GM10266 (cell line): Measurements from ENCODE around the gene HPS4.

ENCODE experiments used
- DNase-seq: peaks from one replicate; pipeline ENCODE4 v3.0.0; 2012; ENCODE audit errors: extremely low spot score
- TF ChIP-seq, protein P1 (sequence below): IDR thresholded peaks from 2 replicates; pipeline ENCODE4 v1.5.1; 2012; ENCODE audit warnings: mild to moderate bottlenecking, low read depth; ENCODE audit not compliant: control insufficient read depth, insufficient read depth; ENCODE audit errors: missing control alignments

Gene HPS4

DNA sequence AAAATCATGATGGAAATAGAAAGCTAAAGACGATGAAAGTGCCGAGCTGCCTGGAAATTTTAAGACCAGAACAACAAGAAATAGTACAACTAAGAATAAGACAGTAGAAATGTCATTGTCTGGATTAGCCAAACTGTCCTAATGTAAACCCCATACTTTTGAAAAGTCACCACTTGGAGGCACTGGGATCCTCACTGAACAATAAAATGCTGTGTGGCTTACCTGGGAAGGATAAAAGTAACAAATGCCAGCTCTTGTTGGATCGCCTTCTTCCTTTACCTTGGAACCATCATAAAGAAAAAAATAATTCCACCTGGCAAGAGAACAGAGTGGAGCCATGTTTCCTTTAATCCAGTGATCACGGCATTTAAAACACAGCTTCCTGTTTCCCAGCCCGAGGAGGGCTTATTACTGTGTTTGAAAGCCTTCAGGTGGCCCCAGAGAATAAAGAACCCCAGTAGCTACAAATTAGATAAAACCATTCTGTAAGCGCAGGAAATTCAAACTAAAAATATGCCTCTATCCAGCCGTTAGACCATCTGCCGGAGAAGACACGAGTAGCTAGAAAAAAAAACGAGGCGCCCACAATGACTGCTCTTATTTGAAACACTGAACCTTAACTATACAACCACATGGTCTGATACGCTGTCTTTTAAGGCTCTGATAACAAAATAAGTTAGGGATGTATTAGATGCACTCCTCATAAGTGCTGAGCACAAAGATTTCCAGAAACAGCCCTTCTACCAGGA is 4.4 kb downstream of the HPS4 start:
- no peak for DNase-seq
- TF ChIP-seq, protein P1, sequence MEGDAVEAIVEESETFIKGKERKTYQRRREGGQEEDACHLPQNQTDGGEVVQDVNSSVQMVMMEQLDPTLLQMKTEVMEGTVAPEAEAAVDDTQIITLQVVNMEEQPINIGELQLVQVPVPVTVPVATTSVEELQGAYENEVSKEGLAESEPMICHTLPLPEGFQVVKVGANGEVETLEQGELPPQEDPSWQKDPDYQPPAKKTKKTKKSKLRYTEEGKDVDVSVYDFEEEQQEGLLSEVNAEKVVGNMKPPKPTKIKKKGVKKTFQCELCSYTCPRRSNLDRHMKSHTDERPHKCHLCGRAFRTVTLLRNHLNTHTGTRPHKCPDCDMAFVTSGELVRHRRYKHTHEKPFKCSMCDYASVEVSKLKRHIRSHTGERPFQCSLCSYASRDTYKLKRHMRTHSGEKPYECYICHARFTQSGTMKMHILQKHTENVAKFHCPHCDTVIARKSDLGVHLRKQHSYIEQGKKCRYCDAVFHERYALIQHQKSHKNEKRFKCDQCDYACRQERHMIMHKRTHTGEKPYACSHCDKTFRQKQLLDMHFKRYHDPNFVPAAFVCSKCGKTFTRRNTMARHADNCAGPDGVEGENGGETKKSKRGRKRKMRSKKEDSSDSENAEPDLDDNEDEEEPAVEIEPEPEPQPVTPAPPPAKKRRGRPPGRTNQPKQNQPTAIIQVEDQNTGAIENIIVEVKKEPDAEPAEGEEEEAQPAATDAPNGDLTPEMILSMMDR, result no peak

DNA sequence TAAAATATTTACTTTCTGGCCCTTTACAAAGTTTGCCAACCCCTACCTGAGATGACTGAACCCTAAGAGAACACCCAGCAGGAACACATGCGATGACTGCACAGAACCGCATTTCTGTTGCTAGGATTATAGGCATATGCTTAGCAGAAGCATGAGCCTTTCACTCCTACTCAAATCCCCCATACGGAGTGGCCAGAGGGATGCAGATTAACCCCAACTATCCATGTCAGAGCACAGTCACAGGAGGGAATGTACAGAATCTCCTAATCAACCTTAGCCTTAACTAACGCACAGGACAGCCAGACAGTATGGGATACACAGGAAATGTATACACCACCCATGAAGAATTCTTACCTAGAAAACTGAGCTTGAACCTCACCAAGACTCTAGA is 6.2 kb downstream of the HPS4 start:
- no peak for DNase-seq
- TF ChIP-seq, protein P1, result no peak

DNA sequence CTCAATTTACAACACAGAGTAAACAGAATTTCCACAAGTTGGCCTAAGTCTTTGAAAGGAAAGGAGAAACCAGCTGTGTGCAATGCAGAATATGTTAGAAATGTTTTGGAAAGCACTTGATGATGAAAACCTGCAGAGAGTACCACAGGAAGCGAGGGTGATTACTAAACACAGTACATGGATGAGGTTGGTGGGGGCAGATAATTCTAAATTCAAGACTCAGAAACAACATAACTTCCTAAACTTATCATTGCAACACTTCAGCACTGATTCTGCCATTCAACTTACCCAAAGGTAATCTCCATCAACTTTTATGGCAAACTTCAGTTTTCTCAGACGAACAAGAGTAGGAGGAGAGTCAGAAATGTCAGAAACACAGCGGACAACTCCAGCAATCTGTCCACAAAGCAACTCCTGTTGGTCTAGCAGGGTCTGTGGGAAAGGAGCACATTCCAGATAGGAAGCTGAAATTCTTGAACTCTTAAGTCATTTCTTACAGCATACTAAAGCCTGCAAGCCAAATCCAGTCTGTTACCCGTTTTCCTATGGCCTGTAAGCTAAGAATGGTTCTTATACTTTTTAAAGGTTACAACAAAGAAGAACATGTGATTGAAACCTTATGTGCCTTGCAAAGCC is 6.8 kb downstream of the HPS4 start:
- TF ChIP-seq, protein P1, result no peak
- no peak for DNase-seq

DNA sequence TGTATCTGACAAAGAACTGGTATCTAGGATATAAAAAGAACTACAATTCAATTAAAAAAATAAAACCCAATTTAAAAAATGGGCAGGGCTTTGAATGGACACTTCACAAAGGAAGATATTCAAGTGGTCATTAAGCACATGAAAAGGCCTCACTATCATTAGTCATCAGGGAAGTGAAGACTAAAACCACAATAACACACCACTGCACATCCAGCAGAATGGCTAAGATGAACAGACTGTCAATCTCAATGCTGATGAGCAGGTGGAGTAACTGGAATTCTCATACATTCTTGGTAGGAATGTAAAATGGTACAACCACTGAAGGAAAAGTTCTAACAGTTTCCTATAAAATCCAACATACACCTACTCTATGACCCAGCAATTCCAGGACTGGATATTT is 8.9 kb downstream of the HPS4 start:
- no peak for DNase-seq
- TF ChIP-seq, protein P1, result no peak

DNA sequence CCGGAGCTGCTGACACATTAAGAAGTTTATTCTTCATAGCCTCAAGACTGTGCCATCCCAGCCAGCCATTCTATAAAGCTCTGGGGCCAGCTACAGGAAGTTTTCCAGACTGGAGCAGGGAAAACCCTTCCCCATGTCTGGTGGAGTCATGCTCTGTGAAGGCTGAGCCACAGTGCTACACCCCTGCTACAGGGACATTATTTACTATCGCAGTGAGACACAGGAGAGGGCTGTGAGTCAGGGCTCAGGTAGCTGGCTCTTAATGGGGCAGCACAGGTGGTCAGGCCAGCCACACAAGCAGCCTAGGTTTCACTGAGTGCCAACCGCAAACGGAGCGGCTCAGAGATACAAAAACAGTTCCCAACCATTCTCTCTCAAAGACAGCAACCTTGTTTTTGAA is 12.1 kb downstream of the HPS4 start:
- DNase-seq, result no peak
- TF ChIP-seq, protein P1, result no peak

DNA sequence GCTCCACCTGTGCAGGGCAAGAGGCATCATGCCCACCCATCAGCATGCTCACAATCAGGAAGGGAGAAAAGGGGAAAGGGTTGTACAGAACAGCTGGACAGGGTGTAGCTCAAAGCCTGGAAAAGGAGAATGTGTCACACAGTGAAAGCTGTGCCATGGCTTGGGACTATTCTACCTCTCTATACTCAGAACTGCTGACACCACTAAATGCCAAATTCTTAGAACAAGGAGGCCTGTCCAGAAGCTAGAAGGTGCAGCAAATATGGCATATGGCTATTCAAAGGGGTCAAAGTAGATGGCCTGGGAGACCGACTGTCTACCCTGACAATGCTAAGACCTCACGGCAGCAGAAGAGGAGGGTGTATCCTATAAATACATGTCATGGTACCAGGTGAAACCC is 12.8 kb downstream of the HPS4 start:
- DNase-seq, result no peak
- TF ChIP-seq, protein P1, result no peak

DNA sequence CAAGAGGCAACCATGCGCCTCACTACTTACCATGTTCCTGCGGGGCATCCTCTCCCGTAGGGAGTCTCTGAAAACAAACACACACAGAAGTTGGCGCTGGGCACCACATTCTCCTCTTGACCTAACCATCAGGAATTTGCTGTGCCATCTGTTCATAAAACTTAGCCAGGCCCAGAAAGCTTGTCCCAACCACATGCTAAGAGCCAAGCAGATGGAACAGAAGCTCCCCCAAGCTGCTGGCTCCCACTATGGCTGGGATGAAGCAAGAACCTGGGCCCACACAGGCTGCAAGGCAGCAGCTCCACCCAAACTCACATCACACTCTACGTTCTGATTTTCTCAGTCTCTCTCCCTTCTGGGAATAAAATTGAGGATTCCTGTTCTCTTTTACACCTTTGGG is 17.4 kb downstream of the HPS4 start:
- DNase-seq, result no peak
- TF ChIP-seq, protein P1, result no peak
